ENCODE results near the gene KIAA1958.

- TF ChIP-seq, protein P1, sequence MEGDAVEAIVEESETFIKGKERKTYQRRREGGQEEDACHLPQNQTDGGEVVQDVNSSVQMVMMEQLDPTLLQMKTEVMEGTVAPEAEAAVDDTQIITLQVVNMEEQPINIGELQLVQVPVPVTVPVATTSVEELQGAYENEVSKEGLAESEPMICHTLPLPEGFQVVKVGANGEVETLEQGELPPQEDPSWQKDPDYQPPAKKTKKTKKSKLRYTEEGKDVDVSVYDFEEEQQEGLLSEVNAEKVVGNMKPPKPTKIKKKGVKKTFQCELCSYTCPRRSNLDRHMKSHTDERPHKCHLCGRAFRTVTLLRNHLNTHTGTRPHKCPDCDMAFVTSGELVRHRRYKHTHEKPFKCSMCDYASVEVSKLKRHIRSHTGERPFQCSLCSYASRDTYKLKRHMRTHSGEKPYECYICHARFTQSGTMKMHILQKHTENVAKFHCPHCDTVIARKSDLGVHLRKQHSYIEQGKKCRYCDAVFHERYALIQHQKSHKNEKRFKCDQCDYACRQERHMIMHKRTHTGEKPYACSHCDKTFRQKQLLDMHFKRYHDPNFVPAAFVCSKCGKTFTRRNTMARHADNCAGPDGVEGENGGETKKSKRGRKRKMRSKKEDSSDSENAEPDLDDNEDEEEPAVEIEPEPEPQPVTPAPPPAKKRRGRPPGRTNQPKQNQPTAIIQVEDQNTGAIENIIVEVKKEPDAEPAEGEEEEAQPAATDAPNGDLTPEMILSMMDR (IDR thresholded peaks at IDR 0.05; ENCODE audit: control extremely low read depth in 1 of 3, insufficient read depth in 1 of 3, low read depth in 1 of 3, low read length in 3 of 3), result no peak
- TF ChIP-seq RXRA (IDR thresholded peaks at IDR 0.05; ENCODE audit: insufficient read depth, low read depth, low read length) (no peak), SUZ12 (IDR thresholded peaks at IDR 0.05; ENCODE audit: low read length) (no peak), EP300 (IDR thresholded peaks at IDR 0.05; ENCODE audit: borderline replicate concordance in 1 of 2, low read depth in 2 of 2, low read length in 2 of 2) (no peak), TEAD4 (IDR thresholded peaks at IDR 0.05; ENCODE audit: low read depth, low read length) (no peak), TAF1 (IDR thresholded peaks at IDR 0.05; ENCODE audit: low read depth, low read length) (no peak), POLR2A (IDR thresholded peaks at IDR 0.05; ENCODE audit: control extremely low read depth in 1 of 2, low read depth in 2 of 2, low read length in 2 of 2) (no peak), BRCA1 (IDR thresholded peaks at IDR 0.05; ENCODE audit: low read depth, low read length) (no peak), JUND (IDR thresholded peaks at IDR 0.05; ENCODE audit: low read length) (no peak), MAX (IDR thresholded peaks at IDR 0.05) (no peak)
These were observed 66.7 kb downstream of the KIAA1958 start for GRCh38 chr9:112553256-112553826.

All from H1 (cell line).